Measurements from ENCODE around the gene ALK. TPM values are rescaled to one million over a fixed set of nuclear protein-coding genes. Genes with fewer than 3 reads are reported as not detected.

Gene ALK
- total and polyA plus RNA-seq, 10 of the 15 experiments (the other 5 are each of a cell fraction or from before 2014, with no cell fraction given) = 0.11 TPM; not detected in 9

GRCh38 chr2:29405266-29405665 lies 516.1 kb downstream of the ALK start:
- Histone ChIP-seq H3K4me2 (ENCODE audit: control insufficient read depth, insufficient read depth) (no peak overlapping the region), H3K79me2 (ENCODE audit: control insufficient read depth, insufficient read depth, low read length) (no peaks in the 10 kb centered on the region), H3K36me3 (ENCODE audit: control insufficient read depth in 2 of 2, insufficient read depth in 2 of 2, low read length in 1 of 2) (no peaks in the 10 kb centered on the region), H4K20me1 (ENCODE audit: control insufficient read depth, insufficient read depth) (no peaks in the 10 kb centered on the region), H3K27me3 (replicated peaks in 1 of 2; ENCODE audit: control insufficient read depth in 2 of 2, insufficient read depth in 2 of 2, low read length in 1 of 2) (peaks cover 1 to 2% of the 10 kb centered on the region in 2 experiments; a peak in 3 of 4 replicates), H3K4me1 (ENCODE audit: control insufficient read depth, insufficient read depth, low read length) (no peaks in the 10 kb centered on the region), H2AFZ (ENCODE audit: control insufficient read depth, low read depth, low read length) (no peak overlapping the region), H3K27ac (ENCODE audit: control insufficient read depth, insufficient read depth) (no peak overlapping the region), H3K4me3 (no peak overlapping the region), H3K9ac (ENCODE audit: control insufficient read depth, insufficient read depth, low read length) (no peak overlapping the region), H3K9me3 (replicated peaks; ENCODE audit: control insufficient read depth, insufficient read depth, low read length) (no peaks in the 10 kb centered on the region)
- ChIA-PET SMC1A (ENCODE audit: uncharacterized antibody, unreplicated experiment) (no interaction called here), POLR2A (interaction anchor here (0.6 kb wide), 1 partner anchor 371 kb away, joined by 7 read pairs; no protein-coding TSS in a partner anchor), CTCF (no interaction called here), RAD21 (ENCODE audit: unreplicated experiment) (no interaction called here)
- WGBS (ENCODE audit: insufficient coverage, insufficient replicate concordance, low lambda C conversion rate, missing lambda C conversion rate) = 70% methylated on average over 5 of the region's 5 CpGs
- intact Hi-C loops (cut with micrococcal nuclease; ENCODE audit: unreplicated experiment) = no loop called here
- in situ Hi-C loops (cut with MboI) = no loop called here
- BruUV-seq (replicated peaks) = no TSS peak
- FAIRE-seq = no peak
- no peak for DNase-seq (ENCODE audit: low read depth, low spot score)
- no peak for ATAC-seq
- no peak for TF ChIP-seq NFXL1 (IDR thresholded peaks at IDR 0.05; ENCODE audit: borderline replicate concordance)
- no peak for TF ChIP-seq SREBF1 (IDR thresholded peaks at IDR 0.05; ENCODE audit: low read length)
- no peak for TF ChIP-seq ATF7 (IDR thresholded peaks at IDR 0.05; ENCODE audit: low read depth)
- TF ChIP-seq ZNF274 (IDR thresholded peaks at IDR 0.05; ENCODE audit: insufficient read depth, insufficient read length) = no peak
- TF ChIP-seq ELK1 (IDR thresholded peaks at IDR 0.05; ENCODE audit: low read depth, low read length) = no peak
- no peak for TF ChIP-seq HDAC6 (IDR thresholded peaks at IDR 0.05; ENCODE audit: unreplicated experiment)
- no peak for TF ChIP-seq IRF5 (IDR thresholded peaks at IDR 0.05; ENCODE audit: borderline replicate concordance)
- no peak for TF ChIP-seq CUX1 (IDR thresholded peaks at IDR 0.05; ENCODE audit: insufficient replicate concordance, low read depth, low read length)
- TF ChIP-seq ZNF687 (IDR thresholded peaks at IDR 0.05) = no peak
- no peak for TF ChIP-seq ZNF217 (IDR thresholded peaks at IDR 0.05)
- TF ChIP-seq RAD51 (IDR thresholded peaks at IDR 0.05) = no peak
- no peak for TF ChIP-seq ZZZ3 (IDR thresholded peaks at IDR 0.05; ENCODE audit: control insufficient read depth, insufficient read length, low read depth)

Measured in GM12878 (cell line).